Keratinocyte (primary cell): ENCODE data around the gene DIAPH2. TPM values are rescaled to one million over a fixed set of nuclear protein-coding genes. Genes with fewer than 3 reads are reported as not detected.

Experiments used
- DNase-seq: peaks from one replicate; pipeline ENCODE4 v3.0.0-alpha.2; 2011; ENCODE audit warnings: low read depth, missing footprints, low spot score
- FAIRE-seq: peaks from 2 replicates; lab custom pipeline; 2011; peaks lifted over from hg19 to GRCh38; lab: Jason Lieb, UNC
- H2AFZ ChIP-seq: 2 replicates; pipeline ENCODE4 v1.6.0; 2012; ENCODE audit warnings: low read length, control low read depth, inconsistent platforms; ENCODE audit not compliant: control insufficient read depth
- H3K27ac ChIP-seq: 2 replicates; pipeline ENCODE4 v1.5.1; 2011; ENCODE audit warnings: low read length; ENCODE audit not compliant: control insufficient read depth, insufficient read depth
- H3K27me3 ChIP-seq: 3 replicates; pipeline ENCODE4 v1.6.0; 2011; ENCODE audit warnings: low read length; ENCODE audit not compliant: control insufficient read depth, insufficient read depth; ENCODE audit errors: extremely low read depth
- H3K36me3 ChIP-seq, 2 experiments: 2 replicates in 1 of 2; 3 replicates in 1 of 2; pipeline ENCODE4 v1.5.1; 2011; ENCODE audit warnings: low read length in 2 of 2, mild to moderate bottlenecking in 1 of 2; ENCODE audit not compliant: control insufficient read depth in 2 of 2, insufficient read depth in 2 of 2; ENCODE audit errors: extremely low read depth in 1 of 2
- H3K4me1 ChIP-seq: 3 replicates; pipeline ENCODE4 v1.5.1; 2011; ENCODE audit warnings: low read length; ENCODE audit not compliant: control insufficient read depth, insufficient read depth; ENCODE audit errors: extremely low read depth
- H3K4me2 ChIP-seq: 3 replicates; pipeline ENCODE4 v1.6.0; 2011; ENCODE audit warnings: low read depth, low read length; ENCODE audit not compliant: control insufficient read depth, insufficient read depth; ENCODE audit errors: extremely low read depth
- H3K4me3 ChIP-seq, 3 experiments: fragments of 200-600 bp in 1 of 3; sonication (generic) in 1 of 3; 2 replicates in 2 of 3; 3 replicates in 1 of 3; pipeline ENCODE4 v1.5.1; 2011 to 2016; ENCODE audit warnings: low read length in 3 of 3, mild to moderate bottlenecking in 3 of 3, control low read depth in 2 of 3, inconsistent platforms in 1 of 3, low read depth in 1 of 3, mixed read lengths in 1 of 3, mixed run types in 1 of 3, moderate library complexity in 1 of 3; ENCODE audit not compliant: control insufficient read depth in 2 of 3, insufficient read depth in 2 of 3; ENCODE audit errors: extremely low read depth in 1 of 3
- H3K79me2 ChIP-seq: 2 replicates; pipeline ENCODE4 v1.6.0; 2012; ENCODE audit warnings: low read length; ENCODE audit not compliant: control insufficient read depth, insufficient read depth
- H3K9ac ChIP-seq: 3 replicates; pipeline ENCODE4 v1.6.0; 2011; ENCODE audit warnings: low read length; ENCODE audit not compliant: control insufficient read depth, insufficient read depth; ENCODE audit errors: extremely low read depth
- H3K9me1 ChIP-seq: 3 replicates; pipeline ENCODE4 v1.6.0; 2011; ENCODE audit warnings: low read length; ENCODE audit not compliant: control insufficient read depth, insufficient read depth; ENCODE audit errors: extremely low read depth
- H3K9me3 ChIP-seq: 2 replicates; pipeline ENCODE4 v1.5.1; 2012; ENCODE audit warnings: low read depth, low read length; ENCODE audit not compliant: control insufficient read depth
- H4K20me1 ChIP-seq: 3 replicates; pipeline ENCODE4 v1.6.0; 2011; ENCODE audit warnings: low read length; ENCODE audit not compliant: control insufficient read depth, insufficient read depth; ENCODE audit errors: extremely low read depth
- CTCF ChIP-seq, 3 experiments: IDR thresholded peaks in 1 of 3; conservative IDR thresholded peaks in 1 of 3; optimal IDR thresholded peaks in 1 of 3; 2 replicates in 2 of 3; 3 replicates in 1 of 3; pipeline versions ENCODE3 to v1.5.1; 2011; ENCODE audit warnings: low read length in 3 of 3, mild to moderate bottlenecking in 3 of 3, moderate library complexity in 2 of 3, control low read depth in 1 of 3, inconsistent platforms in 1 of 3; ENCODE audit not compliant: insufficient read depth in 2 of 3; ENCODE audit errors: extremely low read depth in 1 of 3
- EZH2 ChIP-seq: IDR thresholded peaks from one replicate; pipeline ENCODE4 v1.6.1; 2012; ENCODE audit warnings: inconsistent platforms, mild to moderate bottlenecking, low read length, moderate library complexity
- dilution Hi-C: fragments of 300-500 bp; cut with MboI; formaldehyde crosslinking; loops from one replicate; pipeline ENCODE4 v1.7.0; 2020; ENCODE audit warnings: low sequenced_read_pairs; ENCODE audit not compliant: extremely low pct_ligation_motif_present
- polyA plus RNA-seq, 5 experiments: library from polyadenylated mRNA; depleted of rRNA in 3 of 5; stranded (reverse) in 3 of 5; stranded (forward) in 1 of 5; unstranded in 1 of 5; fragments of >200 nt; gene quantifications; 1 replicate in 1 of 5; 2 replicates in 3 of 5; 3 replicates in 1 of 5; pipeline versions ENCODE4 v1.2.1 to v1.2.3, GENCODE V29; 2011 to 2012; ENCODE audit warnings: missing spikeins in 2 of 5, low read depth in 1 of 5, low replicate concordance in 1 of 5

DIAPH2 gene
- polyA plus RNA-seq, 1 donor (not counting 4 experiments of a cell fraction or from before 2014, with no cell fraction given): 7.4 TPM

GRCh38 chrX:96883608-96884007 lies 199.0 kb downstream of the DIAPH2 start, which contains the start of gene RPA4:
Gene RPA4, plus strand, starts transcription at chrX:96883908. Its CDS starts 403 bp downstream, at chrX:96884311.
- Histone ChIP-seq H3K4me3 (no peak within 1 kb of the TSS), H3K27ac (no peak within 1 kb of the TSS), H3K9me3 (no peaks in the 10 kb centered on the region), H3K27me3 (no peaks in the 10 kb centered on the region), H2AFZ (no peak within 1 kb of the TSS), H3K36me3 (peaks cover 0 to 2% of the 10 kb centered on the region in 2 experiments), H3K4me1 (no peaks in the 10 kb centered on the region), H4K20me1 (no peaks in the 10 kb centered on the region), H3K9me1 (no peaks in the 10 kb centered on the region), H3K4me2 (no peak within 1 kb of the TSS), H3K9ac (no peak within 1 kb of the TSS), H3K79me2 (no peaks in the 10 kb centered on the region)
- dilution Hi-C loops: no loop called here
- DNase-seq: no peak
- TF ChIP-seq EZH2: no peak
- no peak for TF ChIP-seq CTCF (optimal IDR thresholded peaks at IDR 0.05 in 1 of 3, IDR thresholded peaks at IDR 0.05 in 1 of 3, conservative IDR thresholded peaks at IDR 0.05 in 1 of 3; ENCODE audit: extremely low read depth in 1 of 3, insufficient read depth in 2 of 3, low read length in 3 of 3)
- FAIRE-seq: no peak

GRCh38 chrX:96884027-96884426 lies 199.4 kb downstream of the DIAPH2 start:
- Histone ChIP-seq H2AFZ (no peak overlapping the region), H3K79me2 (no peaks in the 10 kb centered on the region), H3K36me3 (peaks cover 0 to 2% of the 10 kb centered on the region in 2 experiments), H3K9me1 (no peaks in the 10 kb centered on the region), H3K9me3 (no peaks in the 10 kb centered on the region), H3K27me3 (no peaks in the 10 kb centered on the region), H3K9ac (no peak overlapping the region), H3K27ac (no peak overlapping the region), H3K4me2 (no peak overlapping the region), H4K20me1 (no peaks in the 10 kb centered on the region), H3K4me1 (no peaks in the 10 kb centered on the region), H3K4me3 (no peak overlapping the region)
- no peak for DNase-seq
- FAIRE-seq: no peak
- dilution Hi-C loops: no loop called here
- TF ChIP-seq EZH2: no peak
- TF ChIP-seq CTCF (optimal IDR thresholded peaks at IDR 0.05 in 1 of 3, IDR thresholded peaks at IDR 0.05 in 1 of 3, conservative IDR thresholded peaks at IDR 0.05 in 1 of 3; ENCODE audit: extremely low read depth in 1 of 3, insufficient read depth in 2 of 3, low read length in 3 of 3): no peak
